ENCODE measurements around the gene GRIN1.

DNA sequence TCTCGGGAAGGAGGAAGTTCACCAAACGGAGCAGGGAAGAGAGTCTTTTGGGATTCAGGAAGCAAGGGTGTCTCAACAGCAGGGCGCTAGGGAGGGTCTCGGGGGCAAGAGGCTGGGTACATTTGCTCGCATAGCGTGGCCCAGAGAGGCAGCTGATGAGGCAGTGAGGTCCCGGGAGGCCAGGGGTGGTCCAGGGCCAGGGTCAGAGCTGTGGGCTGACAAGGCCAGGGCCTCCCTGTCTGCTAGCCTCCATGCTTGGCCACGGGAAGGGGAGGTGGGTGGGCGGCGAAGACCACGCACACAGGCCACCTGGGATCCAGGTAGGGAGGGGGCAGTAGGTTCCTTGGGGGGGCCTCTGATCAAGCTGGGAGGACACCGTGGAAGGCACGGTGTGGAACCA lies 72.6 kb downstream of the GRIN1 start:
- TF ChIP-seq, protein P1, sequence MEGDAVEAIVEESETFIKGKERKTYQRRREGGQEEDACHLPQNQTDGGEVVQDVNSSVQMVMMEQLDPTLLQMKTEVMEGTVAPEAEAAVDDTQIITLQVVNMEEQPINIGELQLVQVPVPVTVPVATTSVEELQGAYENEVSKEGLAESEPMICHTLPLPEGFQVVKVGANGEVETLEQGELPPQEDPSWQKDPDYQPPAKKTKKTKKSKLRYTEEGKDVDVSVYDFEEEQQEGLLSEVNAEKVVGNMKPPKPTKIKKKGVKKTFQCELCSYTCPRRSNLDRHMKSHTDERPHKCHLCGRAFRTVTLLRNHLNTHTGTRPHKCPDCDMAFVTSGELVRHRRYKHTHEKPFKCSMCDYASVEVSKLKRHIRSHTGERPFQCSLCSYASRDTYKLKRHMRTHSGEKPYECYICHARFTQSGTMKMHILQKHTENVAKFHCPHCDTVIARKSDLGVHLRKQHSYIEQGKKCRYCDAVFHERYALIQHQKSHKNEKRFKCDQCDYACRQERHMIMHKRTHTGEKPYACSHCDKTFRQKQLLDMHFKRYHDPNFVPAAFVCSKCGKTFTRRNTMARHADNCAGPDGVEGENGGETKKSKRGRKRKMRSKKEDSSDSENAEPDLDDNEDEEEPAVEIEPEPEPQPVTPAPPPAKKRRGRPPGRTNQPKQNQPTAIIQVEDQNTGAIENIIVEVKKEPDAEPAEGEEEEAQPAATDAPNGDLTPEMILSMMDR (IDR thresholded peaks at IDR 0.05) = no peak
- TF ChIP-seq POLR2A (IDR thresholded peaks at IDR 0.05) = no peak

All from thyroid gland (tissue), 4 donors.